Measurements from ENCODE around the gene SH3RF3. TPM values are rescaled to one million over a fixed set of nuclear protein-coding genes. Genes with fewer than 3 reads are reported as not detected.

Gene SH3RF3
- total RNA-seq, 2 experiments from 2014 or later = 1.9 to 2.3 TPM

DNA sequence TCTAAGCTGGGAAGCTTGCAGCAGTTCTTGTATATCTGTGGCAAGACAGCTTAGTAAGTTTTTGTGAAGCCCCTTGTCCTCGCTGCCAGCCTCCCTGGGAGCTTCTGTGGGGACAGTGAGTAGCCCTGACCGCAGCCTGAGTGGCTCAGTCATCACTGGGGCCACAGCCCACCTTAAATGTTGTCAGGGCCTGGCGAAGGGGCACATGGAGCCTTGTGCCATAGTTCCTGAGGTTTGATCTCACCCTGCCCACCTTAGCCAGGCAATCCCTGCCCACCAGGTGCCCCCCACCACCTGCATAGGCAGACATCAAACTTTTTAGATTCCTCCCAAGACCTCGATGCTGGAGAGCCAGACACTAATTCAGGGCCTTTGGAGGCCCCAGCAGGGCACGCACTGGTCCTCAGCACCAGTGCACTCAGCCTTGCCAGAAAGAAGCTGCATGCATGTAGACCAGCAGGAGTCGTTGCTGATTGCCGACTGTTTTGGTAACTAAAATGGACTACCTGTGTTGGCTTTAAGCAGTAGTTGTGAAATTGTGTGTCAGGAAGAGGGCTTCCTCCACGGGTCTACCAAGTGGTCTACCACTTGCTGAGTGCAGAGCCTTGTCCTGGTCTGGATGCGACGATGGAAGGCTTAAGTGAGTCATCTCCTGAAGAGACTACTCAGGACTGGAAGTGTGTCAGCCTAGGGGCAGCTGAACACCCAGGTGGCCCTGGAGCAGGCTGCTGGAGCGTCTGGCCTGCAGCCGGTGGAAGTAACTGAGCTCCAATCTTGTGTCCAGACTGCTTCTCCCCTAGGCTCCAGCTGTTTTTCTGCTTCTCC, 251.7 kb downstream of the SH3RF3 start:
- Mint-ChIP-seq H3K9me3 (no peaks in the 10 kb centered on the region), H3K36me3 (ENCODE audit: low read depth) (no peaks in the 10 kb centered on the region), H3K4me3 (no peak overlapping the region), H3K27ac (no peak overlapping the region), H3K4me1 (ENCODE audit: low read depth) (no peaks in the 10 kb centered on the region), H3K27me3 (no peaks in the 10 kb centered on the region)
- DNase-seq (no peak), ATAC-seq (no peak)
- intact Hi-C loops (cut with micrococcal nuclease) = no loop called here
- TF ChIP-seq, protein P1, sequence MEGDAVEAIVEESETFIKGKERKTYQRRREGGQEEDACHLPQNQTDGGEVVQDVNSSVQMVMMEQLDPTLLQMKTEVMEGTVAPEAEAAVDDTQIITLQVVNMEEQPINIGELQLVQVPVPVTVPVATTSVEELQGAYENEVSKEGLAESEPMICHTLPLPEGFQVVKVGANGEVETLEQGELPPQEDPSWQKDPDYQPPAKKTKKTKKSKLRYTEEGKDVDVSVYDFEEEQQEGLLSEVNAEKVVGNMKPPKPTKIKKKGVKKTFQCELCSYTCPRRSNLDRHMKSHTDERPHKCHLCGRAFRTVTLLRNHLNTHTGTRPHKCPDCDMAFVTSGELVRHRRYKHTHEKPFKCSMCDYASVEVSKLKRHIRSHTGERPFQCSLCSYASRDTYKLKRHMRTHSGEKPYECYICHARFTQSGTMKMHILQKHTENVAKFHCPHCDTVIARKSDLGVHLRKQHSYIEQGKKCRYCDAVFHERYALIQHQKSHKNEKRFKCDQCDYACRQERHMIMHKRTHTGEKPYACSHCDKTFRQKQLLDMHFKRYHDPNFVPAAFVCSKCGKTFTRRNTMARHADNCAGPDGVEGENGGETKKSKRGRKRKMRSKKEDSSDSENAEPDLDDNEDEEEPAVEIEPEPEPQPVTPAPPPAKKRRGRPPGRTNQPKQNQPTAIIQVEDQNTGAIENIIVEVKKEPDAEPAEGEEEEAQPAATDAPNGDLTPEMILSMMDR (IDR thresholded peaks at IDR 0.05) = no peak
- ChIA-PET POLR2A (no interaction called here), CTCF (no interaction called here)

DNA sequence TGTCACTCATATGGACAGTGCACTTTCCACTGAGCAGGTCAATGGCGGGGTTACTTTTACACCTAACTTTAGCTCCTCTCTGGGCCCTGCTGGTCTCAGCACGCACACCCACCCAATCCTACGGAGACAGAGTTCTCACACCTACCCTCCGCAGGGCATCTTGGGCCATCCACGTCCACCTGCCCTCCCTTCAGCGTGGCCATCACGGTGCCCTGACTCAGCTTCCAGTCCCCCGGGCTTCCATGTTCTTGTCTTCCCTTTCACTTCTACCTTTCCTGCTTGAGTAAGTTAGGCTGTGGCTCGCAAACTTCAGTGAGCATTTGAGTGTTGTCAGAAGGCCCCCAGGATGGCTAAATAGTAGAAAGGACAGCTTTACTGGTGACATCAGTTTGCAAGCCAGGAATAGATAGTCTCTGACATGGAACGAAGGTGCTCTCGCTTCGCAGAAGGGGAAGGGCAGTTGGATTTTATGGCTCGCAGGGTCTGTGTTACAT, 252.4 kb downstream of the SH3RF3 start:
- ATAC-seq = no peak
- intact Hi-C loops (cut with micrococcal nuclease) = no loop called here
- POLR2A ChIA-PET = no interaction called here

DNA sequence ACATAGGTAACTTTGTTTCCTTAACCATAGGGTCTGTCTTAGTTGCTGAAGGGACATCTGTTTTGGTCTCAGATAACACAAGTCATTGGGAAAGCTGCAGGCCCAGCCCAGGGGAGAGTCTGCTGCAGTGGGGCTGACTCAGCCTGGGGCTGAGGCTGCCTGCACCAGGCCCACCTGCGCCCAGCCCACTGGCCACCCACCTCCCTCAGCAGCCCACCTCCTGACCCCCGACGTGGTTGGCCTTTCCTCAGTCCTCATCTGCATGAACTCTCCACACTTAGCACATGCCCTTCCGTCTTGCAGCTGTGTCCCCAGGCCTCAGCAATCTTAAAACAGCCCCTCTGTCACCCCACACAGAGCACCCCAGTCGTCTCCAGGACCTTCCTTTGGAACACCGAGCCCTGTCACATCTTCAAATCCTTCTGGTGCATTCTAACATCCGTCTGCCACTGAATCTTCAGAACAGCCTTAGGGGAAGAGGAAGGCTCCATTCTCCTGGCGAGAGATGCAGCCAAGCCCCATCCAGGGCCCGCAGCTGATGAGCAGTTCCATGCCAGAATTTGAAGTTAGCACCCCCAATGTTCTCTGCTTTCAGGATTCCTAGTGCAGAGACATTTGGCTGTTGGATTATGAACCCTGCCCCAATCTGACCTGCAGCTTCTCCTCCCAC, 253.4 kb downstream of the SH3RF3 start:
- POLR2A ChIA-PET = no interaction called here
- ATAC-seq (no peak), DNase-seq (no peak)
- H3K9me3 Mint-ChIP-seq = no peaks in the 10 kb centered on the region
- TF ChIP-seq, protein P1 (IDR thresholded peaks at IDR 0.05) = no peak
- H3K4me3 Mint-ChIP-seq = no peak overlapping the region
- CTCF ChIA-PET = no interaction called here
- intact Hi-C loops (cut with micrococcal nuclease) = no loop called here
- H3K27ac Mint-ChIP-seq = no peak overlapping the region
- H3K27me3 Mint-ChIP-seq = no peaks in the 10 kb centered on the region
- H3K4me1 Mint-ChIP-seq (ENCODE audit: low read depth) = no peaks in the 10 kb centered on the region
- H3K36me3 Mint-ChIP-seq (ENCODE audit: low read depth) = no peaks in the 10 kb centered on the region

More for the DNA sequence above, 252.4 kb downstream of the SH3RF3 start:
- Mint-ChIP-seq H3K27ac (no peak overlapping the region), H3K9me3 (no peaks in the 10 kb centered on the region), H3K36me3 (ENCODE audit: low read depth) (no peaks in the 10 kb centered on the region), H3K4me3 (no peak overlapping the region), H3K4me1 (ENCODE audit: low read depth) (no peaks in the 10 kb centered on the region), H3K27me3 (no peaks in the 10 kb centered on the region)
- CTCF ChIA-PET = no interaction called here
- TF ChIP-seq, protein P1 (IDR thresholded peaks at IDR 0.05) = no peak
- no peak for DNase-seq

DNA sequence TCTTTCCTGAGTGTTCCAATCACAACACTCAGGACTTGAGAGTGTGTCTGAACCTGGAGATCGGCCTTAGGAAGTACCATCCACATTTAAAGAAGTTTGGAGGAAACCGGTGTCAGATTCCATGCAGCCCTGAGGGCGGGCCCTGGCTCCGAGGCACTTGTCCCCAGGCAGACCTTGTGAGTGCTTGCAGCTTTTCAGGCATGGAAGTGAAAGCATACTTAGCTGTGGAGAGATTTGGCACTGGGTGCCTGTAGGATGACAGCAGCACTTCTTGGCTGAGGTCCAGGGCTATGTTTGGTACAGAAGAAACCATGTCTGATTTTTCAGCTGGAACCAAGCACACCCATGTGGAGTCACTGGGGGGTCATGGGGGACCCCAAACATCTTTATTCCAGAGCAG, 253.9 kb downstream of the SH3RF3 start:
- H3K27me3 Mint-ChIP-seq = no peaks in the 10 kb centered on the region
- no peaks in the 10 kb centered on the region for H3K36me3 Mint-ChIP-seq (ENCODE audit: low read depth)
- DNase-seq (no peak), ATAC-seq (no peak)
- no peaks in the 10 kb centered on the region for H3K4me1 Mint-ChIP-seq (ENCODE audit: low read depth)
- CTCF ChIA-PET = no interaction called here
- intact Hi-C loops (cut with micrococcal nuclease) = no loop called here
- POLR2A ChIA-PET = no interaction called here
- no peak overlapping the region for H3K4me3 Mint-ChIP-seq
- H3K9me3 Mint-ChIP-seq = no peaks in the 10 kb centered on the region
- TF ChIP-seq, protein P1 (IDR thresholded peaks at IDR 0.05) = no peak
- no peak overlapping the region for H3K27ac Mint-ChIP-seq

Data from activated CD8-positive, alpha-beta T cell treated with anti-CD3 and anti-CD28 coated beads for 36 hours (primary cell).